Measurements from ENCODE around the gene NGFR. TPM values are rescaled to one million over a fixed set of nuclear protein-coding genes. Genes with fewer than 3 reads are reported as not detected.

The NGFR gene
- polyA plus RNA-seq, 1 donor from 2014 or later, result not detected

GRCh38 chr17:49511810-49512209 is 16.7 kb downstream of the NGFR start:
- H3K27me3 Mint-ChIP-seq, result peaks cover 13% of the 10 kb centered on the region
- no peaks in the 10 kb centered on the region for H3K4me1 Mint-ChIP-seq
- H3K36me3 Mint-ChIP-seq, result no peaks in the 10 kb centered on the region
- H3K9me3 Mint-ChIP-seq, result no peaks in the 10 kb centered on the region
- H3K27ac Mint-ChIP-seq, result no peak overlapping the region
- H3K4me3 Mint-ChIP-seq, result no peak overlapping the region

GRCh38 chr17:49512296-49513043 is 17.4 kb downstream of the NGFR start:
- no peaks in the 10 kb centered on the region for H3K9me3 Mint-ChIP-seq
- H3K36me3 Mint-ChIP-seq, result no peaks in the 10 kb centered on the region
- H3K27ac Mint-ChIP-seq, result no peak overlapping the region
- no peaks in the 10 kb centered on the region for H3K4me1 Mint-ChIP-seq
- peaks cover 10% of the 10 kb centered on the region for H3K27me3 Mint-ChIP-seq
- no peak overlapping the region for H3K4me3 Mint-ChIP-seq

GRCh38 chr17:49513044-49513395 is 17.9 kb downstream of the NGFR start:
- H3K9me3 Mint-ChIP-seq, result no peaks in the 10 kb centered on the region
- H3K27me3 Mint-ChIP-seq, result peaks cover 5% of the 10 kb centered on the region
- H3K36me3 Mint-ChIP-seq, result no peaks in the 10 kb centered on the region
- H3K4me1 Mint-ChIP-seq, result peaks cover 0 to under 1% (median 0%) of the 10 kb centered on the region in 3 donors
- H3K27ac Mint-ChIP-seq, result no peak overlapping the region
- no peak overlapping the region for H3K4me3 Mint-ChIP-seq

- Mint-ChIP-seq H3K9me3 (no peaks in the 10 kb centered on the region), H3K27ac (no peak overlapping the region), H3K36me3 (no peaks in the 10 kb centered on the region), H3K27me3 (peaks cover 6% of the 10 kb centered on the region), H3K4me1 (peaks cover 0 to 1% (median 0%) of the 10 kb centered on the region in 3 donors), H3K4me3 (peak overlapping the region in 1 of 4 donors; percentile 28)
Measured at GRCh38 chr17:49513641-49514040, 18.5 kb downstream of the NGFR start.

GRCh38 chr17:49514071-49514721 is 19.1 kb downstream of the NGFR start:
- Mint-ChIP-seq H3K4me1 (peaks cover 0 to 1% (median 0%) of the 10 kb centered on the region in 3 donors), H3K36me3 (no peaks in the 10 kb centered on the region), H3K4me3 (peak overlapping the region in 1 of 4 donors; percentile 28), H3K27ac (no peak overlapping the region), H3K9me3 (no peaks in the 10 kb centered on the region), H3K27me3 (peaks cover 5% of the 10 kb centered on the region)

GRCh38 chr17:49515196-49515770 is 20.2 kb downstream of the NGFR start:
- H3K27ac Mint-ChIP-seq, result no peak overlapping the region
- H3K4me1 Mint-ChIP-seq, result peaks cover 0 to 1% (median 0%) of the 10 kb centered on the region in 3 donors
- peaks cover 5% of the 10 kb centered on the region for H3K27me3 Mint-ChIP-seq
- no peaks in the 10 kb centered on the region for H3K9me3 Mint-ChIP-seq
- H3K36me3 Mint-ChIP-seq, result peaks cover 2% of the 10 kb centered on the region
- H3K4me3 Mint-ChIP-seq, result no peak overlapping the region

- Mint-ChIP-seq H3K4me3 (no peak overlapping the region), H3K4me1 (peaks cover 0 to 3% (median 0%) of the 10 kb centered on the region in 3 donors), H3K36me3 (peaks cover 2% of the 10 kb centered on the region), H3K27ac (no peak overlapping the region), H3K9me3 (no peaks in the 10 kb centered on the region), H3K27me3 (peaks cover 5% of the 10 kb centered on the region)
Measured at GRCh38 chr17:49516180-49516579, 21.1 kb downstream of the NGFR start.

GRCh38 chr17:49518346-49519078 is 23.4 kb downstream of the NGFR start:
- Mint-ChIP-seq H3K27me3 (peaks cover 7% of the 10 kb centered on the region), H3K4me3 (no peak overlapping the region), H3K36me3 (peaks cover 2% of the 10 kb centered on the region), H3K27ac (peak overlapping the region in 1 of 3 donors; percentile 2), H3K4me1 (peaks cover 0 to 4% (median 0%) of the 10 kb centered on the region in 3 donors), H3K9me3 (no peaks in the 10 kb centered on the region)

GRCh38 chr17:49519781-49520180 is 24.7 kb downstream of the NGFR start:
- peaks cover 0 to 4% (median 0%) of the 10 kb centered on the region in 3 donors for H3K4me1 Mint-ChIP-seq
- peaks cover 2% of the 10 kb centered on the region for H3K36me3 Mint-ChIP-seq
- H3K27ac Mint-ChIP-seq, result no peak overlapping the region
- H3K27me3 Mint-ChIP-seq, result peaks cover 7% of the 10 kb centered on the region
- H3K4me3 Mint-ChIP-seq, result no peak overlapping the region
- no peaks in the 10 kb centered on the region for H3K9me3 Mint-ChIP-seq

GRCh38 chr17:49520386-49521087 is 25.4 kb downstream of the NGFR start:
- Mint-ChIP-seq H3K36me3 (peaks cover 2% of the 10 kb centered on the region), H3K4me3 (no peak overlapping the region), H3K9me3 (no peaks in the 10 kb centered on the region), H3K27me3 (peaks cover 6% of the 10 kb centered on the region), H3K27ac (no peak overlapping the region), H3K4me1 (peaks cover 0 to 4% (median 0%) of the 10 kb centered on the region in 3 donors)

GRCh38 chr17:49521088-49521450 is 26.0 kb downstream of the NGFR start:
- peaks cover 4% of the 10 kb centered on the region for H3K27me3 Mint-ChIP-seq
- peaks cover 0 to 4% (median 0%) of the 10 kb centered on the region in 3 donors for H3K4me1 Mint-ChIP-seq
- peaks cover 2% of the 10 kb centered on the region for H3K36me3 Mint-ChIP-seq
- H3K27ac Mint-ChIP-seq, result no peak overlapping the region
- no peak overlapping the region for H3K4me3 Mint-ChIP-seq
- H3K9me3 Mint-ChIP-seq, result no peaks in the 10 kb centered on the region

GRCh38 chr17:49521471-49522356 is 26.6 kb downstream of the NGFR start:
- H3K36me3 Mint-ChIP-seq, result peaks cover 2% of the 10 kb centered on the region
- H3K4me1 Mint-ChIP-seq, result peaks cover 0 to 4% (median 0%) of the 10 kb centered on the region in 3 donors
- H3K4me3 Mint-ChIP-seq, result no peak overlapping the region
- peaks cover 4% of the 10 kb centered on the region for H3K27me3 Mint-ChIP-seq
- no peaks in the 10 kb centered on the region for H3K9me3 Mint-ChIP-seq
- H3K27ac Mint-ChIP-seq, result no peak overlapping the region

- Mint-ChIP-seq H3K4me1 (peaks cover 0 to 4% (median 0%) of the 10 kb centered on the region in 3 donors), H3K27ac (no peak overlapping the region), H3K9me3 (no peaks in the 10 kb centered on the region), H3K4me3 (no peak overlapping the region), H3K27me3 (peaks cover 5% of the 10 kb centered on the region), H3K36me3 (peaks cover 2% of the 10 kb centered on the region)
Measured at GRCh38 chr17:49522357-49522890, 27.3 kb downstream of the NGFR start.

Data from IgD-negative memory B cell (primary cell).